ENCODE data around the gene STK10.

Gene STK10

GRCh38 chr5:172171118-172171517 is 16.9 kb downstream of the STK10 start:
- no peaks in the 10 kb centered on the region for H3K27me3 ChIP-seq (ENCODE audit: insufficient read depth, insufficient read length)
- H3K9ac ChIP-seq (ENCODE audit: insufficient read length, low read depth), result no peak overlapping the region
- TF ChIP-seq YY1 (IDR thresholded peaks at IDR 0.05; ENCODE audit: insufficient read depth, insufficient read length) (no peak), SUZ12 (IDR thresholded peaks at IDR 0.05; ENCODE audit: extremely low read depth, insufficient read depth, insufficient read length) (no peak), ZNF274 (IDR thresholded peaks at IDR 0.05; ENCODE audit: low read depth, low read length) (no peak)
- H3K9me3 ChIP-seq (ENCODE audit: insufficient read depth, low read length), result no peaks in the 10 kb centered on the region
- H3K4me3 ChIP-seq (ENCODE audit: insufficient read length, low read depth), result no peak overlapping the region
- no peak for DNase-seq (ENCODE audit: low read depth, low spot score)
- H3K4me1 ChIP-seq (ENCODE audit: insufficient read depth, insufficient read length), result peaks cover 13% of the 10 kb centered on the region
- H3K36me3 ChIP-seq (ENCODE audit: insufficient read depth, insufficient read length, low read length), result peaks cover 6% of the 10 kb centered on the region

- H3K36me3 ChIP-seq (ENCODE audit: insufficient read depth, insufficient read length, low read length), result peaks cover 11% of the 10 kb centered on the region
- TF ChIP-seq SUZ12 (IDR thresholded peaks at IDR 0.05; ENCODE audit: extremely low read depth, insufficient read depth, insufficient read length) (no peak), ZNF274 (IDR thresholded peaks at IDR 0.05; ENCODE audit: low read depth, low read length) (no peak), YY1 (IDR thresholded peaks at IDR 0.05; ENCODE audit: insufficient read depth, insufficient read length) (no peak)
- H3K4me1 ChIP-seq (ENCODE audit: insufficient read depth, insufficient read length), result peaks cover 13% of the 10 kb centered on the region
- no peak overlapping the region for H3K9ac ChIP-seq (ENCODE audit: insufficient read length, low read depth)
- no peak overlapping the region for H3K4me3 ChIP-seq (ENCODE audit: insufficient read length, low read depth)
- no peaks in the 10 kb centered on the region for H3K27me3 ChIP-seq (ENCODE audit: insufficient read depth, insufficient read length)
- DNase-seq (ENCODE audit: low read depth, low spot score), result no peak
- no peaks in the 10 kb centered on the region for H3K9me3 ChIP-seq (ENCODE audit: insufficient read depth, low read length)
Measured at GRCh38 chr5:172170251-172170701, 17.7 kb downstream of the STK10 start.

- peaks cover 11% of the 10 kb centered on the region for H3K36me3 ChIP-seq (ENCODE audit: insufficient read depth, insufficient read length, low read length)
- H3K9me3 ChIP-seq (ENCODE audit: insufficient read depth, low read length), result no peaks in the 10 kb centered on the region
- H3K9ac ChIP-seq (ENCODE audit: insufficient read length, low read depth), result no peak overlapping the region
- DNase-seq (ENCODE audit: low read depth, low spot score), result no peak
- H3K27me3 ChIP-seq (ENCODE audit: insufficient read depth, insufficient read length), result no peaks in the 10 kb centered on the region
- H3K4me1 ChIP-seq (ENCODE audit: insufficient read depth, insufficient read length), result peaks cover 15% of the 10 kb centered on the region
- TF ChIP-seq ZNF274 (IDR thresholded peaks at IDR 0.05; ENCODE audit: low read depth, low read length), result no peak
- TF ChIP-seq YY1 (IDR thresholded peaks at IDR 0.05; ENCODE audit: insufficient read depth, insufficient read length), result no peak
- TF ChIP-seq SUZ12 (IDR thresholded peaks at IDR 0.05; ENCODE audit: extremely low read depth, insufficient read depth, insufficient read length), result no peak
- H3K4me3 ChIP-seq (ENCODE audit: insufficient read length, low read depth), result no peak overlapping the region
Measured at GRCh38 chr5:172169216-172169615, 18.8 kb downstream of the STK10 start.

GRCh38 chr5:172168311-172168710 is 19.7 kb downstream of the STK10 start:
- Histone ChIP-seq H3K27me3 (ENCODE audit: insufficient read depth, insufficient read length) (no peaks in the 10 kb centered on the region), H3K9me3 (ENCODE audit: insufficient read depth, low read length) (no peaks in the 10 kb centered on the region), H3K36me3 (ENCODE audit: insufficient read depth, insufficient read length, low read length) (peaks cover 11% of the 10 kb centered on the region), H3K4me3 (ENCODE audit: insufficient read length, low read depth) (no peak overlapping the region), H3K9ac (ENCODE audit: insufficient read length, low read depth) (no peak overlapping the region), H3K4me1 (ENCODE audit: insufficient read depth, insufficient read length) (peaks cover 17% of the 10 kb centered on the region)
- no peak for DNase-seq (ENCODE audit: low read depth, low spot score)
- TF ChIP-seq YY1 (IDR thresholded peaks at IDR 0.05; ENCODE audit: insufficient read depth, insufficient read length) (no peak), SUZ12 (IDR thresholded peaks at IDR 0.05; ENCODE audit: extremely low read depth, insufficient read depth, insufficient read length) (no peak), ZNF274 (IDR thresholded peaks at IDR 0.05; ENCODE audit: low read depth, low read length) (no peak)

- no peak overlapping the region for H3K4me3 ChIP-seq (ENCODE audit: insufficient read length, low read depth)
- no peak for DNase-seq (ENCODE audit: low read depth, low spot score)
- peaks cover 16% of the 10 kb centered on the region for H3K4me1 ChIP-seq (ENCODE audit: insufficient read depth, insufficient read length)
- H3K9ac ChIP-seq (ENCODE audit: insufficient read length, low read depth), result no peak overlapping the region
- H3K36me3 ChIP-seq (ENCODE audit: insufficient read depth, insufficient read length, low read length), result peaks cover 11% of the 10 kb centered on the region
- no peaks in the 10 kb centered on the region for H3K9me3 ChIP-seq (ENCODE audit: insufficient read depth, low read length)
- TF ChIP-seq ZNF274 (IDR thresholded peaks at IDR 0.05; ENCODE audit: low read depth, low read length) (no peak), SUZ12 (IDR thresholded peaks at IDR 0.05; ENCODE audit: extremely low read depth, insufficient read depth, insufficient read length) (no peak), YY1 (IDR thresholded peaks at IDR 0.05; ENCODE audit: insufficient read depth, insufficient read length) (no peak)
- no peaks in the 10 kb centered on the region for H3K27me3 ChIP-seq (ENCODE audit: insufficient read depth, insufficient read length)
Measured at GRCh38 chr5:172167895-172168294, 20.1 kb downstream of the STK10 start.

GRCh38 chr5:172166030-172166826 is 21.8 kb downstream of the STK10 start:
- Histone ChIP-seq H3K9ac (ENCODE audit: insufficient read length, low read depth) (no peak overlapping the region), H3K4me3 (ENCODE audit: insufficient read length, low read depth) (no peak overlapping the region), H3K36me3 (ENCODE audit: insufficient read depth, insufficient read length, low read length) (peaks cover 11% of the 10 kb centered on the region), H3K9me3 (ENCODE audit: insufficient read depth, low read length) (no peaks in the 10 kb centered on the region), H3K27me3 (ENCODE audit: insufficient read depth, insufficient read length) (no peaks in the 10 kb centered on the region), H3K4me1 (ENCODE audit: insufficient read depth, insufficient read length) (peaks cover 18% of the 10 kb centered on the region)
- TF ChIP-seq ZNF274 (IDR thresholded peaks at IDR 0.05; ENCODE audit: low read depth, low read length) (no peak), SUZ12 (IDR thresholded peaks at IDR 0.05; ENCODE audit: extremely low read depth, insufficient read depth, insufficient read length) (no peak), YY1 (IDR thresholded peaks at IDR 0.05; ENCODE audit: insufficient read depth, insufficient read length) (no peak)
- no peak for DNase-seq (ENCODE audit: low read depth, low spot score)

GRCh38 chr5:172165465-172165864 is 22.6 kb downstream of the STK10 start:
- peaks cover 8% of the 10 kb centered on the region for H3K36me3 ChIP-seq (ENCODE audit: insufficient read depth, insufficient read length, low read length)
- no peaks in the 10 kb centered on the region for H3K27me3 ChIP-seq (ENCODE audit: insufficient read depth, insufficient read length)
- no peak for DNase-seq (ENCODE audit: low read depth, low spot score)
- no peaks in the 10 kb centered on the region for H3K9me3 ChIP-seq (ENCODE audit: insufficient read depth, low read length)
- H3K9ac ChIP-seq (ENCODE audit: insufficient read length, low read depth), result no peak overlapping the region
- TF ChIP-seq YY1 (IDR thresholded peaks at IDR 0.05; ENCODE audit: insufficient read depth, insufficient read length) (no peak), ZNF274 (IDR thresholded peaks at IDR 0.05; ENCODE audit: low read depth, low read length) (no peak), SUZ12 (IDR thresholded peaks at IDR 0.05; ENCODE audit: extremely low read depth, insufficient read depth, insufficient read length) (no peak)
- H3K4me1 ChIP-seq (ENCODE audit: insufficient read depth, insufficient read length), result peaks cover 18% of the 10 kb centered on the region
- no peak overlapping the region for H3K4me3 ChIP-seq (ENCODE audit: insufficient read length, low read depth)
